ENCODE data around the gene NMNAT3. TPM values are rescaled to one million over a fixed set of nuclear protein-coding genes. Genes with fewer than 3 reads are reported as not detected.

The NMNAT3 gene
- total RNA-seq, 4 donors from 2014 or later: 5.6 to 46.2 (median 14.2) TPM

DNA sequence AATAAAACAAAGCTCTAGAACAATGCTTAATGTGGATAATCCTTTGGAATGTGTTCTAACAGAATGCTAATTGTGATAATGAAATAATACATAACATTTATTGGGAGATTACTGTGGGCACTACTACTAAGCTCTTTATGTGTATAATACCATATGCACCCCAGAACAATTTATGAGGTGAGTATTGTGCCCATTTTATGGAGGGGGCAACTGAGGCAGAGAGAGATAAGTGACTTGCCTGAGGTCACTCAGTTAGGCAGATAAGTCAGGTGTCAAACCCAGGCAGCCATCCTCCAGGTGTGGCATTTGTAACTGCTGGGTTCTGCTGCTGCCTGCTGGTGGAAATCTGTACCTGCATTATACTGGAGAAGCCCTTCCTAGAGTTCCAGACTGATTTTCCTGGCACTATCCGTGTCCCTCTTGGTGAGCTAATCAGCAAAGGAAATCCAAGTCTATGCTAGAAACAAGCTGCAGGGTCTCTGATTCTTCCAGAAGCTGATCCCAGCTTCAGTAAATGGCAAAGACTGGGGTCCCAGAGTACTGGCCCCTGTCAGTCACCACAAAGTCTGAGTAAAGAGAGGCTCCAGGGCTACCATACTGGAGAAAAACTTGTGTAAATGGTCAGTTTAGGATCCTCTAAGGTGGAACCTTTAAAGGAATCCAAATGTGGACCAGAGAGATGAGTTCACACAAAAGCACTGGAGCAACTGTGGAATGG is 115.7 kb downstream of the NMNAT3 start:
- TF ChIP-seq, protein P1, sequence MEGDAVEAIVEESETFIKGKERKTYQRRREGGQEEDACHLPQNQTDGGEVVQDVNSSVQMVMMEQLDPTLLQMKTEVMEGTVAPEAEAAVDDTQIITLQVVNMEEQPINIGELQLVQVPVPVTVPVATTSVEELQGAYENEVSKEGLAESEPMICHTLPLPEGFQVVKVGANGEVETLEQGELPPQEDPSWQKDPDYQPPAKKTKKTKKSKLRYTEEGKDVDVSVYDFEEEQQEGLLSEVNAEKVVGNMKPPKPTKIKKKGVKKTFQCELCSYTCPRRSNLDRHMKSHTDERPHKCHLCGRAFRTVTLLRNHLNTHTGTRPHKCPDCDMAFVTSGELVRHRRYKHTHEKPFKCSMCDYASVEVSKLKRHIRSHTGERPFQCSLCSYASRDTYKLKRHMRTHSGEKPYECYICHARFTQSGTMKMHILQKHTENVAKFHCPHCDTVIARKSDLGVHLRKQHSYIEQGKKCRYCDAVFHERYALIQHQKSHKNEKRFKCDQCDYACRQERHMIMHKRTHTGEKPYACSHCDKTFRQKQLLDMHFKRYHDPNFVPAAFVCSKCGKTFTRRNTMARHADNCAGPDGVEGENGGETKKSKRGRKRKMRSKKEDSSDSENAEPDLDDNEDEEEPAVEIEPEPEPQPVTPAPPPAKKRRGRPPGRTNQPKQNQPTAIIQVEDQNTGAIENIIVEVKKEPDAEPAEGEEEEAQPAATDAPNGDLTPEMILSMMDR (IDR thresholded peaks at IDR 0.05): peak in 4 of 6 experiments; percentile 33 to 82 (median 78)
- no peak for TF ChIP-seq POLR2A (IDR thresholded peaks at IDR 0.05)
- H3K27me3 ChIP-seq: no peaks in the 10 kb centered on the region
- H3K9me3 ChIP-seq: no peaks in the 10 kb centered on the region
- H3K4me1 ChIP-seq: no peaks in the 10 kb centered on the region
- H3K27ac ChIP-seq: no peak overlapping the region
- H3K4me3 ChIP-seq: no peak overlapping the region
- no peaks in the 10 kb centered on the region for H3K36me3 ChIP-seq
- DNase-seq: peak in 1 of 3 donors; percentile 69

DNA sequence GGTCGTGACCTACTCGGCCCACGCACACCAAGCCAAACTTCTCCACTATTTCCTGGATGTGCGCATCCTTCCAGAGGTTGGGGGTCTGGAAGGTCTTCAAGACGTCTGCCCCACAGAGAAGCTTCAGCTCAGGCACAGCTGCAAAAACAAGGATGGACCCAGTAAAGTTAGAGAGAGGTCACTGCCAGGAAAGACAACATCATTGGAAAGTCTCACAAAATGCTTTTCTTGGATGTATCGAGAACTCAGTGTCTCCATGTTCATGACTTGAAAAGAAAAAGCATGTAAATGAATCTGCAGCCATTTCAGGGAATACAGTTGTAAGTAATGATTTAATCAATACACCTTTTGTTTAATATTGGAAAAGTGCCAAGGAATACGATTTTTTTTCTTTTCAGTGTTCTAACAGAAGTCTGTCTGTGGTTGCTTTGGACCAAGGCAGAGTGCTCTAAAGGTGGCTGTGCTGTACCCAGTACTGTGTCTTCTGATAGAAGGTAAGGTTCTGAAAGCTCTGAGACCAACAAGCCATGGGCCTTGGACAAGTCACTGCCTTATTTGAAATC is 116.4 kb downstream of the NMNAT3 start:
- Histone ChIP-seq H3K36me3 (no peaks in the 10 kb centered on the region), H3K4me3 (no peak overlapping the region), H3K4me1 (no peaks in the 10 kb centered on the region), H3K9me3 (no peaks in the 10 kb centered on the region), H3K27ac (no peak overlapping the region), H3K27me3 (no peaks in the 10 kb centered on the region)
- no peak for DNase-seq
- TF ChIP-seq, protein P1 (IDR thresholded peaks at IDR 0.05): no peak
- no peak for TF ChIP-seq POLR2A (IDR thresholded peaks at IDR 0.05)

DNA sequence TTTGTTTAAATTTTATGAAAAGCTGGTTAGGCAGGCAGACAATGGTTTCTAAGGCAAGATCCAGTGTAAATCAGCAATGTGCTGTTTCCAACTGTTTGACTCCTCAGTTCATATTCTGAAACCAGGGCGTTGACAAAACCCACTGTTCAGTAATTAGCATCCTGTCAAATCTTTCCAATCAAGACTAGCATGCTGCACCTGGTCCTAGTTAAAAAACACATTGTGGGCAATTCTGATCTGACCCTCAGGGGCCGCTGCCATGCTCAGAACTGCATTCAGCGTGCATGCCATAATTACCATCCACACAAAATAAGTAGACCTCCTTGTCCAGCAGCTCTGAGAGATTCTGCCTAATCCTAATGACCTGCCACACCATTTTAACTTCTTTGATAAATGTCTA is 117.4 kb downstream of the NMNAT3 start:
- Histone ChIP-seq H3K27ac (no peak overlapping the region), H3K9me3 (no peaks in the 10 kb centered on the region), H3K27me3 (no peaks in the 10 kb centered on the region), H3K36me3 (no peaks in the 10 kb centered on the region), H3K4me1 (no peaks in the 10 kb centered on the region), H3K4me3 (no peak overlapping the region)
- TF ChIP-seq, protein P1 (IDR thresholded peaks at IDR 0.05): no peak
- no peak for TF ChIP-seq POLR2A (IDR thresholded peaks at IDR 0.05)
- no peak for DNase-seq

DNA sequence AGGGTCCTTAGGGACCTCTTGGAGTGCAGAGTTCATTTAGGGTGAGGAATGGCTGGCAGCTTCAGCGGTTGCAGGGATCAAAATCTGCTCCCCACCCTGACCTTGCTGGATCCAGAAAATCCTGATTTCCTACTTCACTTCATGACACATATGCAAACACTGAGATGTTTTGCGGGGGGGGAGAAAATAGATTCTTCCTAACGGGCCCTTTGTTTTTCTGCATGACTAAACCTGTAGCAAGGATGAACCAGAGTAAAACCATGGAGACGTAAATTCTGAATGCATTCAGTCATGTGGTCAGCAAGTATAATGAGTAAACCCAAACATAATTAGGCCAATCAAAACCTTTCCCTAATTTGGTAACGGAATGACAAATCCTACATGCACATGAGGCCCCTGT is 118.2 kb downstream of the NMNAT3 start:
- H3K9me3 ChIP-seq: no peaks in the 10 kb centered on the region
- no peak overlapping the region for H3K4me3 ChIP-seq
- H3K27ac ChIP-seq: no peak overlapping the region
- H3K36me3 ChIP-seq: no peaks in the 10 kb centered on the region
- H3K4me1 ChIP-seq: no peaks in the 10 kb centered on the region
- no peaks in the 10 kb centered on the region for H3K27me3 ChIP-seq
- TF ChIP-seq POLR2A (IDR thresholded peaks at IDR 0.05): no peak
- TF ChIP-seq, protein P1 (IDR thresholded peaks at IDR 0.05): no peak
- no peak for DNase-seq

DNA sequence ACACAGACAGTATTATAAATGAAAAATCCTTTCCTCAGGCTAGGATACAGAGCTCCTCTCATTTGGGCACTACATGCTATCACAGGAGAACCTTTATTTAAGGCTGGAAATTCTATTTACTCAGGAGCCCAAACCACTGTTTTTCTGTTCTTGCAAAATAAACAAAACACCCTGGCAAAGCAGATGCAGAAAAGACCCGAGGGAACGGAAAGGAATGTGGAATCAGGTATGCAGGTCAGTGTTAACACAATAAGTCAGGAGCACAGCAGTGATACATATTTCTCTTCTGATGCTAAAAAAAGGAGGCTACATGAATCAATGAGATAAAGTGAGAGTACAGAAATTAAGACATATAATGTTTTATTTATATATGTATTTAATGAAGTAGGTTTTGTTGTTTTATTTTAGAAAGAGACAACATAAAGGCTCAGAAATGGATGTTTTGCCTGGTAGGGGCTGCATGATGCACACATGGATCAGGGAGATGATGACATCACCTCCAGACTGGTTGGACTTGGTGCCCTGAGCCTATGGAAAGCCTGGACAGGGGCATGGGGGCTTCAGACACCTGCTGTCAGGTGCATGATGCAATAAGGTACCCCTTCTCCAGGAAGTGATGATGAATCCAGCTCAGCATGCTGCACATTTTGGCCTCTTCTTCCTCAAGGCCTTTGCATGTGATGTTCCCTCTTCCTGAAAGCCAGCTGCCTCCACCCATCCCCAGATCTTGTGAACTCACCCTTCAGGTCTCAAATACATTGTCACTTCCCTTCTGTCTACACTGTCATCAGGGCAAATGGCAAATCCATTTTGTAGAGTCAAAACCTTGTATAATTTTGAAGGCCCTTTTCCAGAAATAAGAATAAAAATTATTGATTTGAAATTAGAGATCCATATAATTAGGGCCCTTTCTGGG is 119.2 kb downstream of the NMNAT3 start:
- no peaks in the 10 kb centered on the region for H3K27me3 ChIP-seq
- H3K27ac ChIP-seq: no peak overlapping the region
- H3K4me1 ChIP-seq: no peaks in the 10 kb centered on the region
- H3K4me3 ChIP-seq: no peak overlapping the region
- H3K36me3 ChIP-seq: no peaks in the 10 kb centered on the region
- H3K9me3 ChIP-seq: no peaks in the 10 kb centered on the region
- no peak for DNase-seq
- TF ChIP-seq, protein P1 (IDR thresholded peaks at IDR 0.05): no peak
- TF ChIP-seq POLR2A (IDR thresholded peaks at IDR 0.05): no peak

All from Peyer's patch (tissue), 4 donors.